ENCODE results near the gene AP1M1.

AP1M1 gene

GRCh38 chr19:16225279-16226183 is 27.8 kb downstream of the AP1M1 start:
- TF ChIP-seq CTCF (IDR thresholded peaks at IDR 0.05; ENCODE audit: low read depth, low read length) = no peak
- Histone ChIP-seq H3K4me3 (ENCODE audit: low read depth, low read length) (no peak overlapping the region), H3K4me1 (no peaks in the 10 kb centered on the region), H3K36me3 (peaks cover 64% of the 10 kb centered on the region), H3K9me3 (peaks cover 6% of the 10 kb centered on the region), H3K27me3 (no peaks in the 10 kb centered on the region)
- no peak for DNase-seq

GRCh38 chr19:16226184-16226591 is 28.5 kb downstream of the AP1M1 start:
- Histone ChIP-seq H3K27me3 (no peaks in the 10 kb centered on the region), H3K9me3 (peaks cover 3% of the 10 kb centered on the region; the same call in 1 of the 2 replicates), H3K4me1 (no peaks in the 10 kb centered on the region), H3K36me3 (peaks cover 58% of the 10 kb centered on the region), H3K4me3 (ENCODE audit: low read depth, low read length) (no peak overlapping the region)
- no peak for DNase-seq
- no peak for TF ChIP-seq CTCF (IDR thresholded peaks at IDR 0.05; ENCODE audit: low read depth, low read length)

- TF ChIP-seq CTCF (IDR thresholded peaks at IDR 0.05; ENCODE audit: low read depth, low read length) = no peak
- Histone ChIP-seq H3K4me3 (ENCODE audit: low read depth, low read length) (no peak overlapping the region), H3K4me1 (no peaks in the 10 kb centered on the region), H3K9me3 (no peaks in the 10 kb centered on the region), H3K36me3 (peaks cover 51% of the 10 kb centered on the region), H3K27me3 (no peaks in the 10 kb centered on the region)
- no peak for DNase-seq
Observed at GRCh38 chr19:16226878-16227836, 29.4 kb downstream of the AP1M1 start.

GRCh38 chr19:16227837-16228636 is 30.3 kb downstream of the AP1M1 start:
- H3K9me3 ChIP-seq = no peaks in the 10 kb centered on the region
- no peak for TF ChIP-seq CTCF (IDR thresholded peaks at IDR 0.05; ENCODE audit: low read depth, low read length)
- no peak for DNase-seq
- H3K4me1 ChIP-seq = no peaks in the 10 kb centered on the region
- H3K36me3 ChIP-seq = peaks cover 42% of the 10 kb centered on the region
- no peaks in the 10 kb centered on the region for H3K27me3 ChIP-seq
- no peak overlapping the region for H3K4me3 ChIP-seq (ENCODE audit: low read depth, low read length)

GRCh38 chr19:16228637-16229321 is 31.1 kb downstream of the AP1M1 start:
- H3K36me3 ChIP-seq = peaks cover 38% of the 10 kb centered on the region
- TF ChIP-seq CTCF (IDR thresholded peaks at IDR 0.05; ENCODE audit: low read depth, low read length) = no peak

More at GRCh38 chr19:16228637-16229321, 31.1 kb downstream of the AP1M1 start:
- H3K27me3 ChIP-seq = no peaks in the 10 kb centered on the region
- no peak overlapping the region for H3K4me3 ChIP-seq (ENCODE audit: low read depth, low read length)
- H3K9me3 ChIP-seq = no peaks in the 10 kb centered on the region
- H3K4me1 ChIP-seq = no peaks in the 10 kb centered on the region
- DNase-seq = no peak

Data from BE2C (cell line).